Measurements from ENCODE around the gene DNAJC18. TPM values are rescaled to one million over a fixed set of nuclear protein-coding genes. Genes with fewer than 3 reads are reported as not detected.

Gene DNAJC18
- total RNA-seq, 2 donors from 2014 or later, result 7.3 to 11.5 TPM

- intact Hi-C loops (cut with DNase I), result no loop called here
- 52% methylated on average over 8 of the region's 8 CpGs for WGBS
These were observed 54.0 kb downstream of the DNAJC18 start for GRCh38 chr5:139385061-139386049.

GRCh38 chr5:139384591-139385051 lies 54.7 kb downstream of the DNAJC18 start:
- intact Hi-C loops (cut with DNase I), result no loop called here
- Histone ChIP-seq H3K4me3 (peak overlapping the region in 1 of 2 donors; percentile 19), H3K4me1 (replicated peaks) (peaks cover 24% of the 10 kb centered on the region), H3K9me3 (no peaks in the 10 kb centered on the region), H3K27me3 (replicated peaks; ENCODE audit: insufficient read depth) (no peaks in the 10 kb centered on the region), H3K36me3 (no peaks in the 10 kb centered on the region), H3K27ac (peak overlapping the region; percentile 77 to 79)
- TF ChIP-seq POLR2AphosphoS5 (IDR thresholded peaks at IDR 0.05), result no peak
- TF ChIP-seq POLR2A (IDR thresholded peaks at IDR 0.05), result no peak
- TF ChIP-seq CTCF (IDR thresholded peaks at IDR 0.05), result no peak
- DNase-seq (ENCODE audit: low spot score), result no peak
- 65% methylated on average over 9 of the region's 9 CpGs for WGBS

More at GRCh38 chr5:139385061-139386049, 54.0 kb downstream of the DNAJC18 start:
- Histone ChIP-seq H3K9me3 (no peaks in the 10 kb centered on the region), H3K27ac (peak overlapping the region; percentile 77 to 79), H3K36me3 (no peaks in the 10 kb centered on the region), H3K27me3 (replicated peaks; ENCODE audit: insufficient read depth) (no peaks in the 10 kb centered on the region), H3K4me3 (peak overlapping the region in 1 of 2 donors; percentile 9), H3K4me1 (replicated peaks) (peaks cover 26% of the 10 kb centered on the region)
- DNase-seq (ENCODE audit: low spot score), result no peak
- TF ChIP-seq POLR2A (IDR thresholded peaks at IDR 0.05) (no peak), CTCF (IDR thresholded peaks at IDR 0.05) (peak in 2 of 4 experiments; percentile 29 to 32)

- peak overlapping the region; percentile 77 to 79 for H3K27ac ChIP-seq
- H3K4me1 ChIP-seq (replicated peaks), result peaks cover 23% of the 10 kb centered on the region
- WGBS, result 60% methylated on average over 7 of the region's 7 CpGs
- peak overlapping the region in 1 of 2 donors; percentile 19 for H3K4me3 ChIP-seq
- no peaks in the 10 kb centered on the region for H3K36me3 ChIP-seq
- intact Hi-C loops (cut with DNase I), result no loop called here
- peak; percentile 69 for DNase-seq (ENCODE audit: low spot score)
- H3K27me3 ChIP-seq (replicated peaks; ENCODE audit: insufficient read depth), result no peaks in the 10 kb centered on the region
- no peaks in the 10 kb centered on the region for H3K9me3 ChIP-seq
- TF ChIP-seq POLR2A (IDR thresholded peaks at IDR 0.05) (no peak), POLR2AphosphoS5 (IDR thresholded peaks at IDR 0.05) (peak; percentile 61), CTCF (IDR thresholded peaks at IDR 0.05) (peak in 1 of 4 experiments; percentile 16)
These were observed 55.2 kb downstream of the DNAJC18 start for GRCh38 chr5:139383993-139384590.

GRCh38 chr5:139383275-139383992 lies 55.9 kb downstream of the DNAJC18 start, which contains the start of gene SLC23A1:
SLC23A1 (minus strand) TSS chr5:139383297; CDS start chr5:139383253, 44 bp downstream.
- no peak for DNase-seq (ENCODE audit: low spot score)
- peak within 1 kb of the TSS; percentile 77 to 79 for H3K27ac ChIP-seq
- peaks cover 20% of the 10 kb centered on the region for H3K4me1 ChIP-seq (replicated peaks)
- no peaks in the 10 kb centered on the region for H3K27me3 ChIP-seq (replicated peaks; ENCODE audit: insufficient read depth)
- H3K36me3 ChIP-seq, result no peaks in the 10 kb centered on the region
- H3K9me3 ChIP-seq, result no peaks in the 10 kb centered on the region
- WGBS, result 53% methylated on average over 10 of the region's 10 CpGs
- no peak for TF ChIP-seq POLR2AphosphoS5 (IDR thresholded peaks at IDR 0.05)
- no peak for TF ChIP-seq CTCF (IDR thresholded peaks at IDR 0.05)
- TF ChIP-seq POLR2A (IDR thresholded peaks at IDR 0.05), result no peak
- peak within 1 kb of the TSS in 1 of 2 donors; percentile 19 for H3K4me3 ChIP-seq
- intact Hi-C loops (cut with DNase I), result no loop called here
